Activated CD4-positive, alpha-beta T cell treated with anti-CD3 and anti-CD28 coated beads for 1 hour (primary cell): ENCODE measurements around the gene TSEN54.
A peak's percentile ranks its signal among the peaks of the same experiment; 100 is the strongest.

Experiments
- DNase-seq: peaks from one replicate; pipeline ENCODE4 v3.0.0-alpha.2; 2020

The TSEN54 gene

DNA sequence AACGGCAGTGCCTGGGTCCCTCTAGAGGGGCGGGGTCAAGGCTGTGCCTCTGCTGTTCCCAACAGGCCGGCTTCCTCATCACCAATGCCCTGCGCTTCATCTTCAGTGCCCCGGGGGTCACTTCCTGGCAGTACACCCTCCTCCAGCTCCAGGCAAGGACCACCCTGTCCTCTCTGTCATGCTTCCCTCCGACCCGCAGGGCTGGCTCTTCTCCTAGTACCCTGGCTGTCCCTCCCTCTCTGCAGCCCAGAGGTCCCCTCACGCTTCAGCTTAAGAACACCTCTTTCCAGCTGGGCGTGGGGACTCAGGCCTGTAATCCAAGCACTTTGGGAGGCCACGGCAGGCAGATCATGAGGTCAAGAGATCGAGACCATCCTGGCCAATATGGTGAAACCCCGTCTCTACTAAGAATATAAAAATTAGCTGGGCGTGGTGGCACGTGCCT is 26.8 kb upstream of the TSEN54 start:
- DNase-seq, result no peak

DNA sequence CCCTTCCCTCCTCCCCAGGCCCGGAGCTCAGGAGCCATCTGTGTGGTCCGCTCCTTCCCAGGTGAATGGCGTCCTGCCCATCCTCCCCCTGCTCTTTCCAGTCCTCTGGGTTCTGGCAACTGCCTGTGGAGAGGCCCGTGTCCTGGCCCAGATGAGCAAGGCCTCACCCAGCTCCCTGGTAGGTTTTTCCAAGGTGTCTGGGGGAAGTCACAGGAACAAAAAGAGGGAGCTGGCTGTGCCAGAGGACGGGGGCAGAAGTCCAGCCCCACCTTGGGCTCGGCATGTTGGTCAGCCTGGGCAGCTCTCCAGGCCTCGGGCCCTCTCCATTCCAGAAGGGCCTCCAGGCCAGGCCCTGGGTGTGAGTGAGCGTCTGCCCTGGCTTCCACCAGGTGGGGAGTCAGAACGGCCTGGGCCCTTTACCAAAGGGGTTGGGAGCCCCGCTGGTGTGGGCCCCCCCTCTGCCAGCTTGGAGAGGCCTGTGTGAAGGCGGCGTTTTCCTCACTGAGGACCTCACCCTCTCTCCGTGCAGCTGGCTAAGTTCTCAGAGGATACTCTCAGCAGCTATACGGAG is 26.1 kb upstream of the TSEN54 start:
- DNase-seq, result no peak

DNA sequence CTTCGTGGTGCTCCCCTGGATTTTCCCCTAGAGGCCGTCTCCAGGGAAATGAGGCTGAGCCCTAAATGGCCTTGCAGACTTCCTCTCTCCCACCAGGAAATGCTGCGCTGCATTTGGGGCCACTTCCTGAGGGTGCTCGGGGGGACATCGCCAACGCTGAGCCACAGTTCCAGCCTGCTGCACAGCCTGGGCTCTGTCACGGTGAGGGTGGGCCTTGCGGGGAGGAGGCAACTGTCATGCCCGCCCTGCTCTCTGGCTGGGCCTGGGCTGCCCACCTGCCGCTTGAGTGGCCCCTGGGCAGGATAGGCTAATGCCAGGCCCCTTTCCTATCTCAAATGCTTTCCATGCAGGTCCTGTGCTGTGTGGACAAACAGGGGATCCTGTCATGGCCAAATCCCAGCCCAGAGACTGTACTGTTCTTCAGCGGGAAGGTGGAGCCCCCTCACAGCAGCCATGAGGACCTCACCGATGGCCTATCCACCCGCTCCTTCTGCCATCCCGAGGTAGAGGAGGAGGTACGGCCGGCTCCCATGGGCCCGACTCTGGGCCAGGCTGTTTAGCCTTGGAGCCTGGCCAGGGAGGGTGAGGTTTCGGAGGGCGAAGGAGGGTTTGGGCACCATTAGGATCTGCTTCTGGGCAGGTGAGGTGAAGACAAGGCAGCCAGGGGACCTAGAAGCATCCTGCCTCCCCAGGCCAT is 25.2 kb upstream of the TSEN54 start:
- DNase-seq, result no peak

DNA sequence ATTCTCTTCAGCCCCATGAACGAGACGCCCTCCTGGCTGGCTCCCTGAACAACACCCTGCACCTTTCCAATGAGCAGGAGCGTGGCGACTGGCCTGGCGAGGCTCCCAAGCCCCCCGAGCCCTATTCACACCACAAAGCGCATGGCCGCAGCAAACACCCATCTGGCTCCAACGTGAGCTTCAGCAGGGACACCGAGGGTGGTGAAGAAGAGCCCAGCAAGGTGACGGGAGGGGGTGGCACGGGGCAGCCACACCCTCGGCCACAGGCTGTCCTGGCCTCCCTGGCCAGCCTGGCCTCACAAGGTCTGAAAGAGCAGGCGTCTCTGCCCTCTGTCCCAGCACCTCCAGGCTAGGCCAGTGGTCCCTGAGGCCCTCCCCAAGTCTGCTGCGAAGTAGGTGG is 24.6 kb upstream of the TSEN54 start:
- no peak for DNase-seq

DNA sequence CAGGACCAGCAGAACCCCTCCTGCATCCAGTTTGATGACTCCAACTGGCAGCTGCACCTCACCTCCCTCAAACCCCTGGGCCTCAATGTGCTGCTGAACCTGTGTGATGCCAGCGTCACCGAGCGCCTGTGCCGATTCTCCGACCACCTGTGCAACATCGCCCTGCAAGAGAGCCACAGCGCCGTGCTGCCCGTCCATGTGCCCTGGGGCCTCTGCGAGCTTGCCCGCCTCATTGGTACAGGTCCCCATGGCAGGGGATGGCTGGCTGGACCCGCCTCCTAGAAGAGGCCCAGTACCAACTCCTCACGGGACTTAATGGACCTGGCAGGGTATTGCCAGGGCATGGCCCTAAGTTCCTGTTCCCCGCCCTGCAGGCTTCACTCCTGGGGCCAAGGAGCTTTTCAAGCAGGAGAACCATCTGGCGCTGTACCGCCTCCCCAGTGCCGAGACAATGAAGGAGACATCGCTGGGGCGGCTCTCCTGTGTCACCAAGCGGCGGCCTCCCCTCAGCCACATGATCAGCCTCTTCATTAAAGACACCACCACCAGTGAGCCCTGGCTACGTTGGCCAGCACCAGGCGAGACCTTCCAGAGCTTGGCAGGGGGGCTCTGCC is 23.7 kb upstream of the TSEN54 start:
- DNase-seq, result no peak

DNA sequence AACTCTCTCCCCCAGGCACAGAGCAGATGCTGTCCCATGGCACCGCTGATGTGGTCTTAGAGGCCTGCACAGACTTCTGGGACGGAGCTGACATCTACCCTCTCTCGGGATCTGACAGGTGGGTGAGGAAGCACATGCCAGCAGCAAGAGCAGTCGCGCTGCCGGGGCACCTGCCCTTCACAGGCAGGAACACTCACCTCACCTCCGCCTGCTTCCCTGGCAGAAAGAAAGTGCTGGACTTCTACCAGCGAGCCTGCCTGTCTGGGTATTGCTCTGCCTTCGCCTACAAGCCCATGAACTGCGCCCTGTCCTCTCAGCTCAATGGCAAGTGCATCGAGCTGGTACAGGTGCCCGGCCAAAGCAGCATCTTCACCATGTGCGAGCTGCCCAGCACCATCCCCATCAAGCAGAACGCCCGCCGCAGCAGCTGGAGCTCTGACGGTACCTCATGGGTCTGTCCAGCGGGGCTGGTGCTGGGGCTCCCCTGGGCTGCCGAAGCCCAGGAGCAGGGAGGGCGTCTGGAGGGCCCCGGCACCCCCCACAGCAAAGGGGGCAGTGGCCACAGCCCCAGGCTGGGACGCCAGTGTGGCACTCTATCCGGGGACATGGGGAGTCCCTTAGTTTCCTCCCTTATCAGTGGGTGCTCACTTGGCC is 22.7 kb upstream of the TSEN54 start:
- no peak for DNase-seq

DNA sequence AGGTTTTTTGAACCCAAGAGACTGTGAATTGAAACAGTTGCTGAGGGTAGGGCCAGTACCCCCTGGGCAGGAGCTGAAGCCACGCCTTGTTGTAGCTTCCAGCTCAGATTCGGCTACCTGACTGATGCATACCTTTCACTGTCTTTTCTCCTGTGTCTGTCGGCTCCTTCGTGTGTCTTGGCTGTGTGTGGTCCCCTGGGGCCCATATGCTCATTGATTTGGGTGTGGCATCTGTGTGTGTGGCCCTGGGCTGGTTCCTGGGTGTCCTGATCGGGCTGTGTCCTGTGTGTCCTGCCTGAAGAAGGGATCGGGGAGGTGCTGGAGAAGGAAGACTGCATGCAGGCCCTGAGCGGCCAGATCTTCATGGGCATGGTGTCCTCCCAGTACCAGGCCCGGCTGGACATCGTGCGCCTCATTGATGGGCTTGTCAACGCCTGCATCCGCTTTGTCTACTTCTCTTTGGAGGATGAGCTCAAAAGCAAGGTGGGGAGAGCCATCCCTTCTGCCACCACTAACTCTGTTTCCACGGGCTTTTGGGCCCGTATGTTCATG is 21.9 kb upstream of the TSEN54 start:
- DNase-seq, result no peak

DNA sequence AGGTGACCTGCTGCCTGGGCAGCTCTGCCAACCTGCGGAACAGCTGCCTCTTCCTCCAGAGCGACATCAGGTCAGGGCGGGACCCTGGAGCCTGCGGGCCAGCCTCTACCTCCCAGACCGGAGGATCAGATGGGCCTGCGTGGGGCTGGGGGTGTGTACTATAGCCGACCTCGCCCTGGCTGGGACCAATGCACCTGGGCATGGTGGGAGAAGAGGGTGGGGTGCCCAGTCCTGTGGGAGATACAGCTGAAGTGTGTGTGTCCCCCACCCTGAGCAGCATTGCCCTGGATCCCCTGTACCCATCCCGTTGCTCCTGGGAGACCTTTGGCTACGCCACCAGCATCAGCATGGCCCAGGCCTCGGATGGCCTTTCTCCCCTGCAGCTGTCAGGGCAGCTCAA is 20.3 kb upstream of the TSEN54 start:
- no peak for DNase-seq

DNA sequence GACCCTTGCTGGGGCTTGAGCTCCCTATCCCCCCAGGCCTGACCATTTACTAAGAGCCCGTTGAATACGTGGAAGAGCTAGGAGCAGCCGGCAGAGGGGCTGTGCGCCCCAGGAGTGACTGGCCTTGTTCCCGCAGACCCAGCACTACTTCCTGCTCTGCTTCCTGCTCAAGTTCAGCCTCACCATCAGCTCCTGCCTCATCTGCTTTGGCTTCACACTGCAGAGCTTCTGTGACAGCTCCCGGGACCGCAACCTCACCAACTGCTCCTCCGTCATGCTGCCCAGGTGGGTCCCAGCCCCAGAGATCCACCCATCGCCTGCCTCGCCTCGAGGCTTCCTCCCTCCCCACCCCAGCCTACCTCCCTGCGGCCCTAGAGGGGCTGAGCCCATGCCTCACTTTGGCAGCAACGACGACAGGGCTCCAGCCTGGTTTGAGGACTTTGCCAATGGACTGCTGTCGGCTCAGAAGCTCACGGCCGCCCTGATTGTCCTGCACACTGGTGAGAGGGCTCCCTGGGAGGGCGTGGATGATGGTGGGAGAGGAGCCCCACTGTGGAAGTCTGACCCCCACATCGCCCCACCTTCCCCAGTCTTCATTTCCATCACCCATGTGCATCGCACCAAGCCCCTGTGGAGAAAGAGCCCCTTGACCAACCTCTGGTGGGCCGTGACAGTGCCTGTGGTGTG is 18.1 kb upstream of the TSEN54 start:
- DNase-seq, result no peak

DNA sequence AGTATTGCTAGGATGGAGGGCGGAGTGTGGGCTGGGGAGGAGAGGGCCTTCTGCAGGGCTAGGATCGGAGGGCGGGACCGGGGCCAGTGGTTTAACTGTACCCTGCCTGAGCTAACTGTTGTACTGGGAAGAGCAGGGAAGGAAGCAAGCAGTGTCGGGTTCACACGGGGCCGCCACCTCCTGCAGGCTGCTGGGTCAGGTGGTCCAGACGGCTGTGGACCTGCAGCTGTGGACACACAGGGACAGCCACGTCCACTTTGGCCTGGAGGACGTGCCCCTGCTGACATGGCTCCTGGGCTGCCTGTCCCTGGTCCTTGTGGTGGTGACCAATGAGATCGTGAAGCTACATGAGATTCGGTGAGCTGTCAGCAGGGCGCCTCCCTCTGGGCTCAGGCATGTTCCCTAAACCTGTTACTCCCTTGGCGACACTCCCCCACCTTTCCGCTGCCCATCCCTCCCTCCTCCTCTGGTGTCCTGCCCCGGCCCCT is 17.6 kb upstream of the TSEN54 start:
- DNase-seq, result no peak

DNA sequence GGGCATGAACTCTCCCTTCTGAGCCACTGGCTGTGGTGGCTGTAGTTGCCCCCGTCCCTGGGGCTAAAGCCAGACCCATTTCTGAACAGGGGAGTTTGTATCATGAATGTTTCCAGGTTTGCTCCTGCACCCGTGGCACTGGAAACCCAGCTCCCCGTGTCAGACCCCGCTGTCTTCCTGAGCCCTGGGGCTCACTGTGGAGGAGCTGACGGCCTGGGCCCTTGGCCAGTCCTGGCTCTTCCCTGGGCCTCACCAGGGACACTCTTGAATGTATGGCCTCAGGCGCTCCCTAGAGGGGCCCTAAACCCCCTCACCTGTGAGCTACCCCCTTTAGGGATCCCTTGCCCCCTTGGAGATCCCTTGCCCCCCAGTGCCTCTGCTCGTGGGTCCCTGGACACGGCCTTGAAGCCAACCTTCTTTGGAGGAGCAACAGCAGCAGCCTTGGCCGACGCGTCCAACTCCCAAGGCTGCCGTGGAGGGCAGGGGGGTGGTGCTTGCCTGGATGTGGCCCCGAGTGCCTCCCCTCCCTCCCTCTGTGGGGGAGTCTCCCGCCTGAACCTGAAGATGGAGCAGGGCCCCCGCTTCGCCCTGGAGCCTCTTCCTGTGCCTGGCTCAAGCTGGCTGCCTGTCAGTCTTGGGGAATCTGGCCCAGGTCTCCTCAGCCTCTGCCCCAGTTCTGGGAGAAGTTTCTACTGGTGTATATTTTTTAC is 16.9 kb upstream of the TSEN54 start:
- no peak for DNase-seq

DNA sequence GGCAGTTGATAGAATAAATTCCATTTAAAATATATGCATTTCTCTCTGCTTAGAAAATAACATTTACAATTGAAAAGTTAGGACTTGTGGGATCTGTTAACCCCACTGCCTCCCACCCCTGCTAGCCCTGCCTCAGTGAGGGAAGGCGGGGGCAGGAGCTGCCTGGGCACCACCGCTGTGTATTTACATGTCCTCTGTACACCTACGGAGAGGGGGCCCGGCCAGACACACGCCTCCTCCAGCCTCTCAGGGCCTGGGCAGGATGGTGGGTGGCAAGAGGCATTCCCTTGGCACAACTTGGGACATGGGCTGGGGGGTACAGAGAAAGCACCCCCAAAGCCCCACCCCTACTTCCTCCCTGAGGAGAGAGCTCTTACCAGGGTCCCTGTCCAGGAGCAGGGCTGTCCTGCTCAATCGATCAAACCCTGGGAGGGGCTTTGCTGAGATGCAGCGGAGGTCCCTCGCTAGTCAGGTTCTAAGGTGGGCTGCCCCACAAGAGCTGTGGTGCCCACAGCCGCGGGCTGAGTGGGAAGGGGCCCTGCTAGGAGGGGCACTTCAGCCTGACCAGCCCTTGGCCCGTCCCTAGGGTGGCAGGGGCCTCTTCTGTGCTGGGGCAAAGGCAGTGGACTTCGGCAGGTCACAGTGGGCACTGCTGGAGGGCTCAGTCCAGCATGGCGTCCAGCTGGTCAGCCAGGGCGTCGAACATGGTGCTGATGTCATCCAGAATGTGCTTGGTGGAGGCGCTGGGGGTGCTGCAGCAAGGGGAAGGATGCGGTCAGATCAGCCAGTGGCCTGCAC is 15.7 kb upstream of the TSEN54 start:
- DNase-seq, result no peak

DNA sequence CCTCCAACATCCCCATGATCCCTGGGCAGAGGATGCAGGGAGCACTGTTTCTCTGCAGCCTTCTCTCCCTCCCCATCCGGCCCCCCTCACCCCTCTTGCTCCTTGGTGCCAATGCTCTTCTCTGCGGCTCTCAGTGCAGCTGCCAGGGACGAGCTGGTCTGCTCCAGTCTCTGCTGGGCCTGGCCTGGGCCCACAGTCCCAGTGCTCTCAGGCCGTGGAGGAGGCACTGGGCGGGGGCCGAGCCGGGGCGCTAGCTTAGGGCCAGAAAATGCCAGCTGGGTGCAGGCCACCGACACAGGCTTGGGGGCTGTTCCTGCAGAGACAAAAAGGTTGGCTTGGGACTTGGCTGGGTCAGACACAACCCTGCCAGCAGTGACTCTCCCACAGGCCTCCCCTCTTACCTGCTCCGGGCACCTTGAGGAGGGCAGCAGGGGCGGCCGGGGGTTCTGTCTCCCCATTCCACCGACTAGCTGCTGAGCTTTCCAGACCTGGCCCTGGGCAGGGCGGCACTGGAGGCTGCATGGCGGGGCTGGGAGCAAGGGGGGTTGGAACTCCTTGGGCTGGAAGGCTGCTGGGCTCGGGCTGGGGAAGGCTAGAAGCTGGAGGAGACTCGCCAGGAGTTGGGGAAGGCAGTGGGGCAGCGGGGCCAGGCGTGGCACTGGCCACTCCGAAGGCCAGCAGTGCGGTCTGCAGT is 14.8 kb upstream of the TSEN54 start:
- no peak for DNase-seq

DNA sequence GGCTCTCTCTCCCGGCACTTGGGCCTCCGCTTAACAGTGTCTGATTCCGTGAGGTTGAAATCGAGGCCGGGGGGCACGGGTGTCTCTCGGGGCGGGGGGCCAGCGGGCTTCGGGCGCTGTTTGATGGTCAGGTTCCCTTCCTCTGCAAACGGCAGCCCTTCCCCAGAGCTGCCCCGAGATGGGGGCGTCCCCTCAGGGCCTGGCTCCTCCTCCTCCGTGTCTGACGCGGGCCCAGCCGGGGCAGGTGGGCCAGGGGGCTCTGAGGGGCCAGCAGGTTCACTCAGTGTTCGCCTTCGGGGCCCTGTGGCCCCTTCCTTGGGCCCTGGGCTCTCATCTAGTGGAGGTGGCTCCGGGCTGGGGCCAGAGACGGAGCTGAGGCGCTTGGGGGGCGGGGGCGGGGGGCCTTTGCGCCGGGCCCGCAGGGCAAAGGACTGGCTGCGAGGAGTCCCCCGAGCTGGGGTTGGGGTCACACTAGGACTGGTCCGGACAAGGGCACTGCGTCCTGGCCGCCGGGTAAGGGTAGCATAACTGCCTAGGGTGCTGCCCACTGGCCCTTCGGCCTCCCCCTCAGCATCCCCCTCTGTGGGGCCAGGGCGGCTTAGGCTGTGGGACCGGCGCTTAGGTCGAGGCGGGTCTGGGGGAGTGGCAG is 14.1 kb upstream of the TSEN54 start:
- DNase-seq, result no peak

DNA sequence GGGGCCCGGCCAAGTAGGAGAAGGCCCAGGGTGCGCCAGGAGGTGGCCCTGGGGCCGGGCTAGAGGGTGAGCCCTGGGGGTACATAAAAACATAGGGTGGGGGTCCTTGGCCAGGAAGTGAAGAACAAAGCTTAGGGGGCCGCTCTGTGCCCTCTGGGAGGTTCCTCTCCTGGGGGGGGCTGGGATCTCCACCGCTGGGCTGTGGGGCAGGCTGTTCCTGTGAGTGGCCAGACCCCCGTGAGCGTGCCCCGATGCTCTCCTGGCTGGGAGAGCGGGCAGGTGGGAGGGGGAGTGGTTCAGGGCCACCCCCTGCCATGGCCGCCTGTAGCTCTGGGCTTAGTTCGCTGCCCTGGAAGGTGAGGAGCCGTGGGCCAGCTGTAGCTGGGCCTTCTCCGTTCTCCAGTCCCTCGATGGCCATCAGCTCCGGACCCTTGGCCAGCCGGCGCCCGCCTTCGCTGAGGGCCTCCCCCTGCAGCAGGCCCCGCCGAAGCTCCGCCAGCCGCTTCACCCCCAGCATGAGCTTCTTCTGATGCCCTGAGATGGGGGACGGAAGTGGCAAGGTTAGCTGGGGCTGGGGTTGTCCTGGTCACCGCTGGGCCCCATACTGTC is 13.5 kb upstream of the TSEN54 start:
- DNase-seq, result no peak

DNA sequence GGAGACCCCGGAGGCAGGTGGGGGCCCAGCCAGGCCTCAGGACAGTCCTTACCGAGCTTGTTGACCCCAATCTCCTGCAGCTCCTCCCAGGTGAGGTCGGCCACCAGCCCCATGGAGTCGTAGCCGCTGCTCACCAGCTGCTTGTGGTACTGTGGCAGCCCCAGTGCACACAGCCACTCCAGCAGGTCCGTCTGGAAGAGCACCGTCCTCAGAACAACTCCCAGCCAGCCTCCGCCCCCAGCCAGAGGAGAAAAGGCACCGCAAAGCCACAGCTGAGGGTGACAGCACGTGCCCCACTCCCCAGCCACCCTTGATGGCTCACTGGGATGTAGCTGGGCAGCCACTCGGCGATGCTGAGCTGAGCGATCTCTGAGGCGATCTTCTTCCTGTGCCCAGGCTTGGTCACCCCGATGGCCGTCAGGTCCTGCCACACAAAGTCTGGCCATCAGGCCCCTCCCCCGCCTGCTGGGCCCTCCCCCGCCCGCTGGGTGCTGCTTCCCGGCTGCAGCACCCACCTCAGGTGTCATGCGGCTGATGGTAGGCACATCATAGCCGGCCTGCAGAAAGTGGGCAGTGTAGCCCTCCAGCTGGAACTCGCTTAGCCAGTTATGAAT is 12.9 kb upstream of the TSEN54 start:
- no peak for DNase-seq

DNA sequence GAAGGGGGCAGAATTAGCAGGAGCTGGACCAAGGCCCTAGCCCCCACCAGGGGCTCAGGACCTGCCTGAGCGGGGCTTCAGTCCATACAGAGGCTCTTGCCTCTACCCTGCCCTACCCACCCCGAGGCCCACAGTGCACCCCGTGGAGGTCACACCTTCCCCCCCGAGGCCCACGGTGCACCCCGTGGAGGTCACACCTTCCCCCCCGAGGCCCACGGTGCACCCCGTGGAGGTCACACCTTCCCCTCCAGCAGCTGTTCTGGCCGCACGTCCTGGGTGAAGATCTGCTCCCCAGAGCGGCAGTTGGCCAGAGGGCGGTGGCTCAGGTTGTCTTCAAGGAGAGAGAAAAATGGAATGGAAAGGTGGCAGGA is 12.4 kb upstream of the TSEN54 start:
- DNase-seq, result no peak

DNA sequence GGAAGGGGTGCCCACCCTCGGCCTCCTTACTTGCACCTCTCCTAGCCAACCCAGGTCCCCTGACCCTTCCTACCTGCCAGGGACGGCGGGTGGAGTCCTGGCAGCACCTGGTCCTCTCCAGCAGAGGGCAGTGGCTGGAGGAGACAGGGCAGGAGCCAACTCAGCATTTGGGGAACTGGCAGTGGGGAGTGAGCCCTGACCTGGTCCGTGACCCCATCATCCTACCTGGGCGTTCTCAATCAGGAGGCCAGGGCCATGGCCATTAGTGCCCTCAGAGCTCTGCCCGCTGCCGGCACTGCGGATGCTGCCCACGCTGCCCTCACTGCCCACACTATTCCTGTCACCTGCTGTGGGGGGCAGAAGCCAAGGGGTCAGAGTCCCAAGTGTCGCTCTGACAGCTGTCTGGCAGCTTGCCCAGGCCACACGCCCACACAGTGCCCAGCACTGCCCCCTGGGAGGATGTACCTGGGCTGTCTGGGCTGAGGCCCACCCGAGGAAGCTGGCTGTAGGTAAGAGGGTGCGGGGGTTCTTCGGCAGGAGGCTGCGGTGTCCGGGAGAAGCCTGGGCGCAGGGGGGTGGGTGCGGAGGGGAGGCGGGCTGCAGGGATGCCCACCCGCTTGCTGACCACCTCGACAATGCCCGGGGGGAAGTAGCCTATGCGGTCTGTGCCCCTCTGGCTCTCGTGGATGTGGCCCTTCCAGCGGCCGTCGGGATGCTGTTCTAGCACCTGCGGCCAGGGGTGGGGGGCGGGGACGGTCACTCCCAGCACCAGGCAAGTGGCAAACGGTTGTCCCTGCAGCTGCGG is 11.8 kb upstream of the TSEN54 start:
- DNase-seq, result peak; percentile 18

DNA sequence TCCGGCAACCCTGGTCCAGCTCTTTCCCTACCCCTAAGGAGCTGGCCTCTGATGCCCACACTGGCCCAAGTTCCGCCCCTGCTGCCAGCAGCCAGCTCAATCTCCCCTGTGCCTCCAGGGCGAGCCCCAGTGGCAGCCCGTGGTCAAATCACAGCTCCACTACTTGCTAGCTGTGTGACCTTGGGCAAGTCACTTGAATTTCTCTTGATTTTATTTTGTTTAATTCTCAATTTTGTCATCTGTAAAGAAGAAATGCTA is 11.2 kb upstream of the TSEN54 start:
- no peak for DNase-seq
